ENCODE measurements around the gene EVA1C. TPM values are rescaled to one million over a fixed set of nuclear protein-coding genes. Genes with fewer than 3 reads are reported as not detected.

Gene EVA1C
- total RNA-seq, 1 experiment from 2014 or later = 29.3 TPM

GRCh38 chr21:32452641-32453040, 40.1 kb downstream of the EVA1C start:
- TF ChIP-seq CEBPB (IDR thresholded peaks at IDR 0.05; ENCODE audit: low read depth) = no peak
- no peak for TF ChIP-seq ZBTB33 (IDR thresholded peaks at IDR 0.05; ENCODE audit: extremely low read depth, insufficient replicate concordance, low read length)
- no peak for TF ChIP-seq ZFX (IDR thresholded peaks at IDR 0.05)
- no peak for TF ChIP-seq EZH2phosphoT487 (IDR thresholded peaks at IDR 0.05; ENCODE audit: borderline replicate concordance)
- no peak for TF ChIP-seq REST (IDR thresholded peaks at IDR 0.05; ENCODE audit: low read depth)
- no peak for TF ChIP-seq FOSL1 (IDR thresholded peaks at IDR 0.05; ENCODE audit: low read depth)
- TF ChIP-seq CTCF (IDR thresholded peaks at IDR 0.05 in 2 of 3, conservative IDR thresholded peaks at IDR 0.05 in 1 of 3; ENCODE audit: borderline replicate concordance in 1 of 3, insufficient read depth in 1 of 3, low read depth in 2 of 3, low read length in 2 of 3) = no peak
- no peak for TF ChIP-seq RAD21 (IDR thresholded peaks at IDR 0.05; ENCODE audit: low read depth)
- no peak for TF ChIP-seq SIN3A (IDR thresholded peaks at IDR 0.05; ENCODE audit: low read depth)
- TF ChIP-seq ELF1 (IDR thresholded peaks at IDR 0.05; ENCODE audit: borderline replicate concordance, low read depth) = no peak
- TF ChIP-seq EGR1 (IDR thresholded peaks at IDR 0.05; ENCODE audit: low read depth) = no peak
- TF ChIP-seq EZH2 (IDR thresholded peaks at IDR 0.05) = no peak
- no peak for TF ChIP-seq CBX3 (IDR thresholded peaks at IDR 0.05; ENCODE audit: low read depth)
- TF ChIP-seq ZNF274 (IDR thresholded peaks at IDR 0.05; ENCODE audit: low read depth, low read length) = no peak
- TF ChIP-seq SP1 (IDR thresholded peaks at IDR 0.05; ENCODE audit: low read depth) = no peak
- no peak for TF ChIP-seq JUND (IDR thresholded peaks at IDR 0.05)
- no peak for TF ChIP-seq POLR2AphosphoS5 (IDR thresholded peaks at IDR 0.05; ENCODE audit: low read depth, low read length)
- TF ChIP-seq SRF (IDR thresholded peaks at IDR 0.05; ENCODE audit: low read depth) = no peak
- TF ChIP-seq MAX (IDR thresholded peaks at IDR 0.05) = no peak
- no peak for TF ChIP-seq YY1 (IDR thresholded peaks at IDR 0.05; ENCODE audit: extremely low read depth, insufficient replicate concordance, low read depth, low read length)
- CTCF ChIA-PET = no interaction called here

More at GRCh38 chr21:32452641-32453040, 40.1 kb downstream of the EVA1C start:
- H3K4me3 ChIP-seq (replicated peaks in 1 of 2; ENCODE audit: low read depth in 1 of 2, low read length in 2 of 2) = no peak overlapping the region
- H3K9ac ChIP-seq (ENCODE audit: low read length) = no peak overlapping the region
- no peaks in the 10 kb centered on the region for H3K9me3 ChIP-seq (ENCODE audit: control insufficient read depth in 1 of 2, insufficient read depth in 1 of 2, low read depth in 1 of 2, low read length in 2 of 2)
- no TSS peak for BruUV-seq (replicated peaks)
- peaks cover 55% of the 10 kb centered on the region for H3K79me2 ChIP-seq (ENCODE audit: insufficient read depth, low read length)
- no peak overlapping the region for H2AFZ ChIP-seq (ENCODE audit: low read depth, low read length, poor library complexity, severe bottlenecking)
- intact Hi-C loops (cut with micrococcal nuclease) = no loop called here
- RAD21 ChIA-PET (ENCODE audit: low non-redundant PET in 1 of 2, low total read pairs in 2 of 2, uncharacterized antibody in 2 of 2, unreplicated experiment in 2 of 2) = no interaction called here
- no peaks in the 10 kb centered on the region for H4K20me1 ChIP-seq (ENCODE audit: insufficient read depth)
- no peak for ATAC-seq
- peaks cover 0 to 14% of the 10 kb centered on the region in 2 experiments; a peak in 2 of 4 replicates for H3K36me3 ChIP-seq (ENCODE audit: control insufficient read depth in 1 of 2, insufficient read depth in 2 of 2, low read length in 2 of 2)
- peaks cover 37 to 49% of the 10 kb centered on the region in 2 experiments for H3K4me1 ChIP-seq (ENCODE audit: control insufficient read depth in 1 of 2, insufficient read depth in 2 of 2, low read length in 2 of 2)
- POLR2A ChIA-PET = no interaction called here
- no peak for DNase-seq (ENCODE audit: low read depth, low spot score)
- no peak overlapping the region for H3K4me2 ChIP-seq (ENCODE audit: low read length)
- H3K9me2 ChIP-seq (ENCODE audit: insufficient read depth) = no peaks in the 10 kb centered on the region
- H3K27ac ChIP-seq (ENCODE audit: low read depth, low read length) = no peak overlapping the region
- H3K27me3 ChIP-seq (ENCODE audit: insufficient read depth, low read length) = no peaks in the 10 kb centered on the region

All from HCT116 (cell line).